ACHN (cell line): ENCODE measurements around the gene DCAF16.
A peak's percentile ranks its signal among the peaks of the same experiment; 100 is the strongest.

Experiments used
- DNase-seq: peaks from one replicate; pipeline ENCODE4 v3.0.0-alpha.2; 2015
- in situ Hi-C: cut with HindIII; loops from 2 replicates; pipeline ENCODE4 v1.10.0; 2017; ENCODE audit warnings: low sequenced_read_pairs, low pct_ligation_motif_present, low pct_unique_long_range_greater_than_20kb

Gene DCAF16

GRCh38 chr4:17787315-17787714 is 23.2 kb downstream of the DCAF16 start:
- peak; percentile 33 for DNase-seq
- in situ Hi-C loops: no loop called here

DNA sequence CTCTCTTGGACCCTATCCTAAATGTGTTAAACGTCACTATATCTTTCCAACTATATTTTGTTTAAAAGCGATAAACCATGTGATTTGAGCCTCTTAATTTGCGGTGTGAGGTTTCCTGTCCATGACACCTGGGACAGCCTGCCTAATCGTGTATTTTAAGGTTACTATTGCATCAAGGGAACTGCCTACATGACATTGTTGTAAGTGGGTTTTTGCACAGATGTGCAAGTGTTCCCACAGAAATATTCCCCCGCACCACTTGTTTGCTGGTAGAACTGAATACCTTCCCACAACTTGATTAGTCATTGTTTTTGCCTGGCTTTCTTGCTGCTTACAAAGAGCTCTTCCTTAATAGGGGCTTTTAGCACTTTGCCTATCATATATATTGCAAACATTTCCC is 24.0 kb downstream of the DCAF16 start:
- DNase-seq: no peak
- in situ Hi-C loops: no loop called here

DNA sequence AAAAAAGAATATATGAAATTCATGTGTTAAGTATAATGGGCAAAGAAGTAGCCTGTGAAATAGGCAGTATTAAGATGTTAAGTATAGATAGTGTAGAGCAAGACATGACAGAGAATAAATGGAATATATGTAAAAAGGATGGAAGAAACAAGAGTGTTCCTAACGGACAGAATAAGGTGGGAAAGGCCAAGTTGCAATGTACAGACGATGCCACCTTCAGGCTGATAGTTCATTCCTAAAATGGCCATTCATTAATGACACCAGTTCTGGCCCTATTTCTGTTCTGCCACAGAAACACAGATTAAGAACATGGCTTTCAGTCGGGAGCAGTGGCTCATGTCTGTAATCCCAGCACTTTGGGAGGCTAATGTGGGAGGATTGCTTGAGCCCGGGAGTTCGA is 24.7 kb downstream of the DCAF16 start:
- in situ Hi-C loops: no loop called here
- no peak for DNase-seq

GRCh38 chr4:17781300-17782287 is 29.0 kb downstream of the DCAF16 start, which contains the start of gene FAM184B:
Gene FAM184B (minus strand): TSS chr4:17781621. CDS start chr4:17781299, 322 bp downstream.
- DNase-seq: no peak
- in situ Hi-C loops: no loop called here

GRCh38 chr4:17780501-17781299 is 29.9 kb downstream of the DCAF16 start:
- in situ Hi-C loops: no loop called here
- peak; percentile 4 for DNase-seq

GRCh38 chr4:17778431-17778830 is 32.1 kb downstream of the DCAF16 start:
- in situ Hi-C loops: no loop called here
- DNase-seq: no peak

DNA sequence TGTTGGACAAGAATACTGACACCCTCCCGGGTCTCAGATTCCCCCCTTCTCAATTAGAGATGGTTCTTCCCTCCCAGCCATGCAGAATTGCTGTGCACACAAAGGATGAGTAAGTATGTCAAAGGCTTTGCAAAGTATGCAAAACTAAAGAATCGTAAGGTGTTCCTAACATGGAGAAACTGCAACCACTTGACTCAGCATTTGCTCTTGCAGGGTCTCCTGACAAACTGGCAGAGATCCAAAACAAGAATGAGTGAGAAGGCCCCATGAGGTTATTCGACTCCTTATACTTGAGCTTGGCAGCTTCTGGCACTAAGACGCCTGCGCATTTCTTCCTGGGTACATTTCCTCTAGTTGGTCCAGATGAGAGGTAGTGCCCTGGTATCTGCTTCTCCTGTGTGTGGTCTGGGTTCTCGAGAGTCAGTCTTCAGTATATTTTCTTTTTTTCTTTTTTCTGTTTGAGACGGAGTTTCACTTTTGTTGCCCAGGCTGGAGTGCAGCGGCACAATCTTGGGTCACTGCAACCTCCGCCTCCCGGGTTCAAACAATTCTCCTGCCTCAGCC is 37.3 kb downstream of the DCAF16 start:
- no peak for DNase-seq
- in situ Hi-C loops: no loop called here

GRCh38 chr4:17771284-17771908 is 39.2 kb downstream of the DCAF16 start:
- in situ Hi-C loops: no loop called here
- no peak for DNase-seq

DNA sequence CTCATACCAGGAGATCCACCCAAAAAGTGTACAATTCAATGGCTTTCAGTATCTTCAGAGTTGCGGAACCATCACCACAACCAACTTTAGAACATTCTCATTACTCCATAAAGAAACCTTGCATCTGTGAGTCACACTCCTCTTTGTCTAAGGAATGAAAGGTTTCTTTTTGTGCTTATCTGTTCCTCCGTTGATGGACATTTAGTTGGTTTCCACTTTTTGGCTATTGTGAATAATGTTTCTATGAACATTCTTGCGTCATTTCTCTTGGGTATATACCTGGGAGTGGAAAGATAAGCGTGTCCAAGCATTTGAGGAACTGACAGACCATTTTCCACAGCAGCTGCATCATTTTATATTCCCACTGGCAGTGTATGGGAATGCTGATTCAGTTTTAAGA is 39.7 kb downstream of the DCAF16 start:
- DNase-seq: no peak
- in situ Hi-C loops: no loop called here

GRCh38 chr4:17769406-17770174 is 41.0 kb downstream of the DCAF16 start:
- in situ Hi-C loops: no loop called here
- DNase-seq: no peak

GRCh38 chr4:17766826-17767458 is 43.6 kb downstream of the DCAF16 start:
- in situ Hi-C loops: no loop called here
- DNase-seq: no peak

- DNase-seq: no peak
- in situ Hi-C loops: no loop called here
Observed at GRCh38 chr4:17765514-17766286, 44.9 kb downstream of the DCAF16 start.

DNA sequence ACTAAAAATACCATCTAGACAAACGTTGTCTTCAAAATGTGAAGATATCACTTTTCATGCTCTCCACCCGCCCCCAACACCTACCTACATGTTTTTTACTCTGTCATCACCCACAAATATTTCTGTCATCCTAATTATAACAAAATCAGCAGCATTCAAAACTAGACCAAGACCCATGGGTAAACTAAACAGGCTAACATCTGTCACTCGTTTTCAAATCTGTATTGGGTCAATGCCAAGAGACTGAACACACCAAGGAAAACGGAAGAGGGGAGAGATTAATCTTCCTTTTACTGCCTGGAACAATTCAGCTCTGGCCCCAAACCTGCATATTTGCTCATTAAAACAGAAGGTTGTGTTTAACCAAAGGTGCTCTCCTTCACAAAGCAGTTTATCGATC is 46.6 kb downstream of the DCAF16 start:
- in situ Hi-C loops: no loop called here
- no peak for DNase-seq

- no peak for DNase-seq
- in situ Hi-C loops: no loop called here
Observed at GRCh38 chr4:17763416-17763815, 47.1 kb downstream of the DCAF16 start.

DNA sequence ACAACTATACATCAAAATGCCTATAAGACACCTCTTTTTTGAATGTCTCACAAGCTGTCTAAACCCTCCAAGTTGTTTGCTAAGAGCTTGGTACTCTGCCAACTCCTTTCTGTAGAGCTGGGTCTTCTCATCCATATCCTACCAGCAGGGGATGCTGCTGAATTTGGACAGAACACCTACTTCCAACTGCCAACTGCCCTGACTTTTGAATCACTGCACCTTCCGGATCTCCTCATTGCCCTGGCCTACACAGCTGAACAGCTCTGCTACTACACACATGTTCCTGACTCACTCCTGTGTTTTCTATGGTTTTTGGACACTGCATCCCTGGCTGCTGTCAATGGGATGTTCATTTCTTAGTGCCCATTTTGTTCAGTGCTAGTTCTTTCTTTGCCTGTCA is 47.8 kb downstream of the DCAF16 start:
- peak; percentile 43 for DNase-seq
- in situ Hi-C loops: no loop called here

- in situ Hi-C loops: no loop called here
Observed at GRCh38 chr4:17761062-17761461, 49.5 kb downstream of the DCAF16 start.

GRCh38 chr4:17760626-17761025 is 49.9 kb downstream of the DCAF16 start:
- DNase-seq: no peak
- in situ Hi-C loops: no loop called here

More at GRCh38 chr4:17761062-17761461, 49.5 kb downstream of the DCAF16 start:
- no peak for DNase-seq
